IMR-90 (cell line): ENCODE measurements around the gene LRRFIP1. TPM values are rescaled to one million over a fixed set of nuclear protein-coding genes. Genes with fewer than 3 reads are reported as not detected.

ENCODE experiments used
- ATAC-seq: fragments of 200-7000 bp; cut with Tn5 transposase; 2 replicates; pipeline ENCODE4 v1.9.1; 2020; ENCODE audit warnings: low read depth, mild to moderate bottlenecking, moderate library complexity
- BruUV-seq: library from RNA; stranded (reverse); fragments of 400-500 nt; replicated peaks from 2 replicates; lab custom pipeline; 2021; lab: Mats Ljungman, UMichigan
- CTCF ChIA-PET: fragments of 300-600 bp; formaldehyde crosslinking; extraction: SDS; loops from one replicate; lab custom pipeline; 2021; ENCODE audit warnings: antibody characterized with exemption; lab: Yijun Ruan, JAX
- POLR2A ChIA-PET: fragments of 300-600 bp; sonication (Branson Sonifier 250); formaldehyde crosslinking; loops from one replicate; lab custom pipeline; 2022; ENCODE audit warnings: antibody characterized with exemption; ENCODE audit not compliant: unreplicated experiment; lab: Charles Lee
- DNase-seq: peaks from one replicate; pipeline ENCODE4 v3.0.0; 2013
- H2AFZ ChIP-seq: replicated peaks from 2 replicates; pipeline ENCODE3; 2013; ENCODE audit warnings: low read length, mild to moderate bottlenecking; ENCODE audit not compliant: poor library complexity
- H2AK5ac ChIP-seq: 2 replicates; pipeline ENCODE4 v1.6.1; 2013; ENCODE audit warnings: low read depth, low read length, inconsistent platforms
- H2AK9ac ChIP-seq: replicated peaks from 2 replicates; pipeline ENCODE3; 2013; ENCODE audit warnings: mild to moderate bottlenecking, low read depth, low read length, moderate library complexity; ENCODE audit not compliant: poor library complexity
- H2BK120ac ChIP-seq: 2 replicates; pipeline ENCODE4 v1.6.1; 2013; ENCODE audit warnings: low read depth, low read length, inconsistent platforms
- H2BK15ac ChIP-seq: 3 replicates; pipeline ENCODE4 v1.6.1; 2013; ENCODE audit warnings: low read depth, low read length, inconsistent platforms
- H2BK20ac ChIP-seq: 2 replicates; pipeline ENCODE4 v1.6.1; 2013; ENCODE audit warnings: low read depth, mild to moderate bottlenecking, inconsistent platforms, low read length, moderate library complexity
- H2BK5ac ChIP-seq: 2 replicates; pipeline ENCODE4 v1.6.1; 2013; ENCODE audit warnings: mild to moderate bottlenecking, low read depth, low read length, inconsistent platforms; ENCODE audit not compliant: poor library complexity, severe bottlenecking
- H3K14ac ChIP-seq: replicated peaks from 2 replicates; pipeline ENCODE4 v1.6.1; 2013; ENCODE audit warnings: low read depth, low read length, inconsistent platforms
- H3K18ac ChIP-seq: 2 replicates; pipeline ENCODE4 v1.6.1; 2013; ENCODE audit warnings: low read depth, low read length, control low read depth
- H3K23ac ChIP-seq: 2 replicates; pipeline ENCODE4 v1.6.1; 2013; ENCODE audit warnings: low read depth, low read length, inconsistent platforms
- H3K27ac ChIP-seq: 2 replicates; pipeline ENCODE4 v1.5.1; 2013; ENCODE audit warnings: mild to moderate bottlenecking, control low read depth, low read length; ENCODE audit not compliant: insufficient read depth
- H3K27me3 ChIP-seq: 2 replicates; pipeline ENCODE4 v1.6.1; 2013; ENCODE audit warnings: low read length; ENCODE audit not compliant: control insufficient read depth, insufficient read depth
- H3K36me3 ChIP-seq: 2 replicates; pipeline ENCODE4 v1.6.1; 2013; ENCODE audit warnings: low read length, mixed read lengths; ENCODE audit not compliant: control insufficient read depth, insufficient read depth
- H3K4ac ChIP-seq: 2 replicates; pipeline ENCODE4 v1.6.1; 2013; ENCODE audit warnings: low read depth, low read length, inconsistent platforms
- H3K4me1 ChIP-seq: 2 replicates; pipeline ENCODE4 v1.6.1; 2013; ENCODE audit warnings: low read length, mixed read lengths; ENCODE audit not compliant: control insufficient read depth, insufficient read depth
- H3K4me2 ChIP-seq: 2 replicates; pipeline ENCODE4 v1.6.1; 2013; ENCODE audit warnings: low read depth, mild to moderate bottlenecking, control low read depth, low read length, moderate library complexity
- H3K4me3 ChIP-seq: 2 replicates; pipeline ENCODE4 v1.5.1; 2013; ENCODE audit warnings: low read depth, mild to moderate bottlenecking, control low read depth, low read length, moderate library complexity; ENCODE audit not compliant: insufficient read depth
- H3K56ac ChIP-seq: 2 replicates; pipeline ENCODE4 v1.6.1; 2013; ENCODE audit warnings: low read length, inconsistent platforms; ENCODE audit not compliant: insufficient read depth; ENCODE audit errors: extremely low read depth
- H3K79me1 ChIP-seq, 2 experiments: 2 replicates each; pipeline ENCODE4 v1.6.1; 2013; ENCODE audit warnings: low read length in 2 of 2, inconsistent platforms in 1 of 2, low read depth in 1 of 2
- H3K9ac ChIP-seq: 2 replicates; pipeline ENCODE4 v1.6.1; 2013; ENCODE audit warnings: low read depth, low read length, control low read depth
- H3K9me1 ChIP-seq: 2 replicates; pipeline ENCODE4 v1.6.1; 2013; ENCODE audit warnings: low read length, inconsistent platforms; ENCODE audit not compliant: insufficient read depth
- H3K9me3 ChIP-seq: 2 replicates; pipeline ENCODE4 v1.6.1; 2013; ENCODE audit warnings: low read length; ENCODE audit not compliant: control insufficient read depth, insufficient read depth
- H4K20me1 ChIP-seq: 2 replicates; pipeline ENCODE4 v1.6.1; 2013; ENCODE audit warnings: low read length, inconsistent platforms; ENCODE audit not compliant: insufficient read depth
- H4K5ac ChIP-seq: 2 replicates; pipeline ENCODE4 v1.6.1; 2013; ENCODE audit warnings: mild to moderate bottlenecking, low read depth, low read length, control low read depth
- H4K8ac ChIP-seq, 2 experiments: 2 replicates each; pipeline ENCODE4 v1.6.1; 2013; ENCODE audit warnings: low read depth in 2 of 2, low read length in 2 of 2, control low read depth in 1 of 2, inconsistent platforms in 1 of 2
- H4K91ac ChIP-seq: 2 replicates; pipeline ENCODE4 v1.6.1; 2013; ENCODE audit warnings: low read depth, low read length, inconsistent platforms; ENCODE audit not compliant: insufficient read depth
- BHLHE40 ChIP-seq: fragments of 150-350 bp; IDR thresholded peaks from 2 replicates; pipeline ENCODE4 v1.6.1; 2016; ENCODE audit warnings: mild to moderate bottlenecking, low read depth, low read length
- CEBPB ChIP-seq: IDR thresholded peaks from 2 replicates; pipeline ENCODE4 v1.6.1; 2012; ENCODE audit warnings: low read depth, low read length, improper control_type of control experiment
- CHD1 ChIP-seq: IDR thresholded peaks from 2 replicates; pipeline ENCODE4 v1.6.1; 2012; ENCODE audit warnings: low read depth, low read length, improper control_type of control experiment
- CTCF ChIP-seq: conservative IDR thresholded peaks from 2 replicates; pipeline ENCODE4 v1.5.1; 2012; ENCODE audit warnings: mild to moderate bottlenecking, low read depth, low read length, improper control_type of control experiment
- ELK1 ChIP-seq: fragments of 150-350 bp; IDR thresholded peaks from 2 replicates; pipeline ENCODE4 v1.6.1; 2016; ENCODE audit warnings: low read depth, mild to moderate bottlenecking, low read length, moderate library complexity, borderline replicate concordance
- MAFK ChIP-seq: IDR thresholded peaks from 2 replicates; pipeline ENCODE4 v1.6.1; 2012; ENCODE audit warnings: low read depth, low read length, improper control_type of control experiment
- MAZ ChIP-seq: IDR thresholded peaks from 2 replicates; pipeline ENCODE4 v1.6.1; 2012; ENCODE audit warnings: low read depth, mild to moderate bottlenecking, low read length, improper control_type of control experiment, moderate library complexity, borderline replicate concordance
- NFE2L2 ChIP-seq: fragments of 150-350 bp; IDR thresholded peaks from 2 replicates; pipeline ENCODE4 v1.6.1; 2016; ENCODE audit warnings: low read depth, mild to moderate bottlenecking, low read length
- RCOR1 ChIP-seq: IDR thresholded peaks from 2 replicates; pipeline ENCODE4 v1.6.1; 2012; ENCODE audit warnings: mild to moderate bottlenecking, low read length, improper control_type of control experiment; ENCODE audit not compliant: insufficient replicate concordance
- SMC3 ChIP-seq: fragments of 150-350 bp; IDR thresholded peaks from 2 replicates; pipeline ENCODE4 v1.6.1; 2016; ENCODE audit warnings: low read depth, mild to moderate bottlenecking, antibody characterized with exemption, low read length, moderate library complexity
- USF2 ChIP-seq: fragments of 150-350 bp; IDR thresholded peaks from 2 replicates; pipeline ENCODE4 v1.6.1; 2017; ENCODE audit warnings: mild to moderate bottlenecking, antibody characterized with exemption, low read length, low read depth
- WGBS, 2 experiments: methylation state at CpG; one replicate each; pipeline versions ENCODE4 v1.1.5 to v1.1.7; 2013; ENCODE audit warnings: missing lambda C conversion rate in 2 of 2; ENCODE audit not compliant: insufficient read length in 1 of 2; ENCODE audit errors: extremely low coverage in 2 of 2; 5-methylcytosine and 5-hydroxymethylcytosine counted together
- dilution Hi-C: fragments of 300-500 bp; cut with HindIII; formaldehyde crosslinking; loops from one replicate; pipeline ENCODE4 v1.14.3; 2018; ENCODE audit warnings: low sequenced_read_pairs; ENCODE audit not compliant: unreplicated experiment
- in situ Hi-C: fragments of 300-500 bp; cut with MboI; formaldehyde crosslinking; loops from 3 replicates; pipeline ENCODE4 v1.14.3; 2019; ENCODE audit warnings: low sequenced_read_pairs, inconsistent platforms, mixed read lengths
- intact Hi-C: fragments of 100-400 bp; cut with micrococcal nuclease; formaldehyde crosslinking; loops from 2 replicates; pipeline ENCODE4 v1.10.0; 2022
- polyA plus RNA-seq, 3 experiments: library from polyadenylated mRNA; depleted of rRNA; stranded (reverse); fragments of >200 nt; gene quantifications; 2 replicates each; pipeline ENCODE4 v1.2.3, GENCODE V29; 2012; ENCODE audit warnings: low replicate concordance in 1 of 3
- total RNA-seq: library from RNA; depleted of rRNA; stranded (reverse); fragments of >200 nt; gene quantifications from 2 replicates; pipeline ENCODE4 v1.2.3, GENCODE V29; 2012

LRRFIP1 gene
- total and polyA plus RNA-seq, 2 of the 4 experiments (the other 2 are of a cell fraction): 52.2 to 54.4 TPM

GRCh38 chr2:237671466-237672138 lies 44.2 kb downstream of the LRRFIP1 start (continued):
- TF ChIP-seq USF2 (no peak), CEBPB (no peak)

GRCh38 chr2:237672731-237673129 lies 45.3 kb downstream of the LRRFIP1 start:
- peaks cover 30% of the 10 kb centered on the region for H3K9me1 ChIP-seq
- peak overlapping the region; percentile 39; the same call in 1 of the 2 replicates for H2AK5ac ChIP-seq
- H3K27me3 ChIP-seq: no peaks in the 10 kb centered on the region
- H2BK15ac ChIP-seq: no peak overlapping the region
- DNase-seq (no peak), ATAC-seq (no peak)
- H2BK20ac ChIP-seq: peak overlapping the region; percentile 60; the same call in 1 of the 2 replicates
- H3K4me2 ChIP-seq: no peak overlapping the region
- no peak overlapping the region for H3K9ac ChIP-seq
- H4K91ac ChIP-seq: peak overlapping the region; percentile 20; the same call in 1 of the 2 replicates
- H2AK9ac ChIP-seq: no peak overlapping the region
- BruUV-seq: no TSS peak
- no peaks in the 10 kb centered on the region for H3K9me3 ChIP-seq
- peak overlapping the region; percentile 74 for H3K14ac ChIP-seq
- dilution Hi-C loops (no loop called here), in situ Hi-C loops (loop anchor here (5.0 kb wide), 1 partner anchor 70 kb away; no protein-coding TSS in a partner anchor), intact Hi-C loops (loop anchor here (1.0 to 10.0 kb wide), 4 partner anchors 14 to 612 kb away; partner anchors contain the start of gene PER2)
- no peak overlapping the region for H3K56ac ChIP-seq
- H3K27ac ChIP-seq: no peak overlapping the region
- no peak overlapping the region for H2AFZ ChIP-seq
- no peak overlapping the region; the same call in 1 of the 2 replicates for H3K23ac ChIP-seq
- peaks cover 2% of the 10 kb centered on the region; the same call in 1 of the 2 replicates for H3K36me3 ChIP-seq
- peaks cover 38 to 77% of the 10 kb centered on the region in 2 experiments for H3K79me1 ChIP-seq
- H3K4me3 ChIP-seq: no peak overlapping the region
- H3K4me1 ChIP-seq: peaks cover 42% of the 10 kb centered on the region
- H2BK5ac ChIP-seq: no peak overlapping the region
- peak overlapping the region; percentile 10; the same call in 1 of the 2 replicates for H3K18ac ChIP-seq
- peak overlapping the region in 1 of 2 experiments; percentile 17; a peak in 2 of 4 replicates for H4K8ac ChIP-seq
- no CpG with 5 or more reads among the region's 8 CpGs for WGBS, 2 experiments
- H2BK120ac ChIP-seq: peak overlapping the region; percentile 58
- H4K20me1 ChIP-seq: peaks cover 8% of the 10 kb centered on the region
- CTCF ChIA-PET: interaction anchor here (0.6 to 5.7 kb wide), 8 partner anchors 12 to 119 kb away, joined by 3 to 56 read pairs (median 6); no protein-coding TSS in a partner anchor
- POLR2A ChIA-PET: no interaction called here
- H3K4ac ChIP-seq: peak overlapping the region; percentile 45; the same call in 1 of the 2 replicates
- no peak overlapping the region for H4K5ac ChIP-seq
- TF ChIP-seq RCOR1: no peak
- TF ChIP-seq NFE2L2: no peak
- no peak for TF ChIP-seq ELK1
- no peak for TF ChIP-seq CTCF
- TF ChIP-seq MAZ: no peak
- no peak for TF ChIP-seq BHLHE40
- TF ChIP-seq CEBPB: no peak
- no peak for TF ChIP-seq CHD1
- no peak for TF ChIP-seq MAFK
- no peak for TF ChIP-seq SMC3
